IMR-90 (cell line): Measurements from ENCODE around the gene SCNN1B. TPM values are rescaled to one million over a fixed set of nuclear protein-coding genes. Genes with fewer than 3 reads are reported as not detected.

Source experiments
- ATAC-seq: fragments of 200-7000 bp; cut with Tn5 transposase; 2 replicates; pipeline ENCODE4 v1.9.1; 2020; ENCODE audit warnings: low read depth, mild to moderate bottlenecking, moderate library complexity
- BruUV-seq: library from RNA; stranded (reverse); fragments of 400-500 nt; replicated peaks from 2 replicates; lab custom pipeline; 2021; lab: Mats Ljungman, UMichigan
- CTCF ChIA-PET: fragments of 300-600 bp; formaldehyde crosslinking; extraction: SDS; loops from one replicate; lab custom pipeline; 2021; ENCODE audit warnings: antibody characterized with exemption; lab: Yijun Ruan, JAX
- POLR2A ChIA-PET: fragments of 300-600 bp; sonication (Branson Sonifier 250); formaldehyde crosslinking; loops from one replicate; lab custom pipeline; 2022; ENCODE audit warnings: antibody characterized with exemption; ENCODE audit not compliant: unreplicated experiment; lab: Charles Lee
- DNase-seq: peaks from one replicate; pipeline ENCODE4 v3.0.0; 2013
- H2AFZ ChIP-seq: replicated peaks from 2 replicates; pipeline ENCODE3; 2013; ENCODE audit warnings: low read length, mild to moderate bottlenecking; ENCODE audit not compliant: poor library complexity
- H2AK5ac ChIP-seq: 2 replicates; pipeline ENCODE4 v1.6.1; 2013; ENCODE audit warnings: low read depth, low read length, inconsistent platforms
- H2AK9ac ChIP-seq: replicated peaks from 2 replicates; pipeline ENCODE3; 2013; ENCODE audit warnings: mild to moderate bottlenecking, low read depth, low read length, moderate library complexity; ENCODE audit not compliant: poor library complexity
- H2BK120ac ChIP-seq: 2 replicates; pipeline ENCODE4 v1.6.1; 2013; ENCODE audit warnings: low read depth, low read length, inconsistent platforms
- H2BK15ac ChIP-seq: 3 replicates; pipeline ENCODE4 v1.6.1; 2013; ENCODE audit warnings: low read depth, low read length, inconsistent platforms
- H2BK20ac ChIP-seq: 2 replicates; pipeline ENCODE4 v1.6.1; 2013; ENCODE audit warnings: low read depth, mild to moderate bottlenecking, inconsistent platforms, low read length, moderate library complexity
- H2BK5ac ChIP-seq: 2 replicates; pipeline ENCODE4 v1.6.1; 2013; ENCODE audit warnings: mild to moderate bottlenecking, low read depth, low read length, inconsistent platforms; ENCODE audit not compliant: poor library complexity, severe bottlenecking
- H3K14ac ChIP-seq: replicated peaks from 2 replicates; pipeline ENCODE4 v1.6.1; 2013; ENCODE audit warnings: low read depth, low read length, inconsistent platforms
- H3K18ac ChIP-seq: 2 replicates; pipeline ENCODE4 v1.6.1; 2013; ENCODE audit warnings: low read depth, low read length, control low read depth
- H3K23ac ChIP-seq: 2 replicates; pipeline ENCODE4 v1.6.1; 2013; ENCODE audit warnings: low read depth, low read length, inconsistent platforms
- H3K27ac ChIP-seq: 2 replicates; pipeline ENCODE4 v1.5.1; 2013; ENCODE audit warnings: mild to moderate bottlenecking, control low read depth, low read length; ENCODE audit not compliant: insufficient read depth
- H3K27me3 ChIP-seq: 2 replicates; pipeline ENCODE4 v1.6.1; 2013; ENCODE audit warnings: low read length; ENCODE audit not compliant: control insufficient read depth, insufficient read depth
- H3K36me3 ChIP-seq: 2 replicates; pipeline ENCODE4 v1.6.1; 2013; ENCODE audit warnings: low read length, mixed read lengths; ENCODE audit not compliant: control insufficient read depth, insufficient read depth
- H3K4ac ChIP-seq: 2 replicates; pipeline ENCODE4 v1.6.1; 2013; ENCODE audit warnings: low read depth, low read length, inconsistent platforms
- H3K4me1 ChIP-seq: 2 replicates; pipeline ENCODE4 v1.6.1; 2013; ENCODE audit warnings: low read length, mixed read lengths; ENCODE audit not compliant: control insufficient read depth, insufficient read depth
- H3K4me2 ChIP-seq: 2 replicates; pipeline ENCODE4 v1.6.1; 2013; ENCODE audit warnings: low read depth, mild to moderate bottlenecking, control low read depth, low read length, moderate library complexity
- H3K4me3 ChIP-seq: 2 replicates; pipeline ENCODE4 v1.5.1; 2013; ENCODE audit warnings: low read depth, mild to moderate bottlenecking, control low read depth, low read length, moderate library complexity; ENCODE audit not compliant: insufficient read depth
- H3K56ac ChIP-seq: 2 replicates; pipeline ENCODE4 v1.6.1; 2013; ENCODE audit warnings: low read length, inconsistent platforms; ENCODE audit not compliant: insufficient read depth; ENCODE audit errors: extremely low read depth
- H3K79me1 ChIP-seq, 2 experiments: 2 replicates each; pipeline ENCODE4 v1.6.1; 2013; ENCODE audit warnings: low read length in 2 of 2, inconsistent platforms in 1 of 2, low read depth in 1 of 2
- H3K9ac ChIP-seq: 2 replicates; pipeline ENCODE4 v1.6.1; 2013; ENCODE audit warnings: low read depth, low read length, control low read depth
- H3K9me1 ChIP-seq: 2 replicates; pipeline ENCODE4 v1.6.1; 2013; ENCODE audit warnings: low read length, inconsistent platforms; ENCODE audit not compliant: insufficient read depth
- H3K9me3 ChIP-seq: 2 replicates; pipeline ENCODE4 v1.6.1; 2013; ENCODE audit warnings: low read length; ENCODE audit not compliant: control insufficient read depth, insufficient read depth
- H4K20me1 ChIP-seq: 2 replicates; pipeline ENCODE4 v1.6.1; 2013; ENCODE audit warnings: low read length, inconsistent platforms; ENCODE audit not compliant: insufficient read depth
- H4K5ac ChIP-seq: 2 replicates; pipeline ENCODE4 v1.6.1; 2013; ENCODE audit warnings: mild to moderate bottlenecking, low read depth, low read length, control low read depth
- H4K8ac ChIP-seq, 2 experiments: 2 replicates each; pipeline ENCODE4 v1.6.1; 2013; ENCODE audit warnings: low read depth in 2 of 2, low read length in 2 of 2, control low read depth in 1 of 2, inconsistent platforms in 1 of 2
- H4K91ac ChIP-seq: 2 replicates; pipeline ENCODE4 v1.6.1; 2013; ENCODE audit warnings: low read depth, low read length, inconsistent platforms; ENCODE audit not compliant: insufficient read depth
- BHLHE40 ChIP-seq: fragments of 150-350 bp; IDR thresholded peaks from 2 replicates; pipeline ENCODE4 v1.6.1; 2016; ENCODE audit warnings: mild to moderate bottlenecking, low read depth, low read length
- CEBPB ChIP-seq: IDR thresholded peaks from 2 replicates; pipeline ENCODE4 v1.6.1; 2012; ENCODE audit warnings: low read depth, low read length, improper control_type of control experiment
- CHD1 ChIP-seq: IDR thresholded peaks from 2 replicates; pipeline ENCODE4 v1.6.1; 2012; ENCODE audit warnings: low read depth, low read length, improper control_type of control experiment
- FOS ChIP-seq: fragments of 150-350 bp; IDR thresholded peaks from 2 replicates; pipeline ENCODE4 v1.6.1; 2016; ENCODE audit warnings: low read depth, low read length
- MAFK ChIP-seq: IDR thresholded peaks from 2 replicates; pipeline ENCODE4 v1.6.1; 2012; ENCODE audit warnings: low read depth, low read length, improper control_type of control experiment
- MAZ ChIP-seq: IDR thresholded peaks from 2 replicates; pipeline ENCODE4 v1.6.1; 2012; ENCODE audit warnings: low read depth, mild to moderate bottlenecking, low read length, improper control_type of control experiment, moderate library complexity, borderline replicate concordance
- MXI1 ChIP-seq: IDR thresholded peaks from 2 replicates; pipeline ENCODE4 v1.6.1; 2012; ENCODE audit warnings: low read depth, mild to moderate bottlenecking, low read length, moderate library complexity, borderline replicate concordance
- NFE2L2 ChIP-seq: fragments of 150-350 bp; IDR thresholded peaks from 2 replicates; pipeline ENCODE4 v1.6.1; 2016; ENCODE audit warnings: low read depth, mild to moderate bottlenecking, low read length
- POLR2A ChIP-seq: IDR thresholded peaks from 2 replicates; pipeline ENCODE4 v1.6.1; 2012; ENCODE audit warnings: mild to moderate bottlenecking, low read depth, low read length
- RAD21 ChIP-seq: IDR thresholded peaks from 2 replicates; pipeline ENCODE4 v1.6.1; 2012; ENCODE audit warnings: low read length, improper control_type of control experiment
- RCOR1 ChIP-seq: IDR thresholded peaks from 2 replicates; pipeline ENCODE4 v1.6.1; 2012; ENCODE audit warnings: mild to moderate bottlenecking, low read length, improper control_type of control experiment; ENCODE audit not compliant: insufficient replicate concordance
- RFX5 ChIP-seq: IDR thresholded peaks from 2 replicates; pipeline ENCODE4 v1.8.0; 2012; ENCODE audit warnings: low read depth, mild to moderate bottlenecking, low read length, moderate library complexity
- SMC3 ChIP-seq: fragments of 150-350 bp; IDR thresholded peaks from 2 replicates; pipeline ENCODE4 v1.6.1; 2016; ENCODE audit warnings: low read depth, mild to moderate bottlenecking, antibody characterized with exemption, low read length, moderate library complexity
- WGBS, 2 experiments: methylation state at CpG; one replicate each; pipeline versions ENCODE4 v1.1.5 to v1.1.7; 2013; ENCODE audit warnings: missing lambda C conversion rate in 2 of 2; ENCODE audit not compliant: insufficient read length in 1 of 2; ENCODE audit errors: extremely low coverage in 2 of 2; 5-methylcytosine and 5-hydroxymethylcytosine counted together
- dilution Hi-C: fragments of 300-500 bp; cut with HindIII; formaldehyde crosslinking; loops from one replicate; pipeline ENCODE4 v1.14.3; 2018; ENCODE audit warnings: low sequenced_read_pairs; ENCODE audit not compliant: unreplicated experiment
- in situ Hi-C: fragments of 300-500 bp; cut with MboI; formaldehyde crosslinking; loops from 3 replicates; pipeline ENCODE4 v1.14.3; 2019; ENCODE audit warnings: low sequenced_read_pairs, inconsistent platforms, mixed read lengths
- intact Hi-C: fragments of 100-400 bp; cut with micrococcal nuclease; formaldehyde crosslinking; loops from 2 replicates; pipeline ENCODE4 v1.10.0; 2022
- polyA plus RNA-seq, 3 experiments: library from polyadenylated mRNA; depleted of rRNA; stranded (reverse); fragments of >200 nt; gene quantifications; 2 replicates each; pipeline ENCODE4 v1.2.3, GENCODE V29; 2012; ENCODE audit warnings: low replicate concordance in 1 of 3
- total RNA-seq: library from RNA; depleted of rRNA; stranded (reverse); fragments of >200 nt; gene quantifications from 2 replicates; pipeline ENCODE4 v1.2.3, GENCODE V29; 2012
- TF ChIP-seq, protein P1 (sequence below): fragments of 150-350 bp; IDR thresholded peaks from 2 replicates; pipeline ENCODE4 v1.6.1; 2017; ENCODE audit warnings: mild to moderate bottlenecking, antibody characterized with exemption, low read length, low read depth
- TF ChIP-seq, protein P2 (sequence below): fragments of 150-350 bp; IDR thresholded peaks from 2 replicates; pipeline ENCODE4 v1.6.1; 2016; ENCODE audit warnings: low read depth, mild to moderate bottlenecking, low read length, moderate library complexity, borderline replicate concordance
- TF ChIP-seq, protein P3 (sequence below): conservative IDR thresholded peaks from 2 replicates; pipeline ENCODE4 v1.5.1; 2012; ENCODE audit warnings: mild to moderate bottlenecking, low read depth, low read length, improper control_type of control experiment

The SCNN1B gene
- total and polyA plus RNA-seq, 2 of the 4 experiments (the other 2 are of a cell fraction), result not detected

DNA sequence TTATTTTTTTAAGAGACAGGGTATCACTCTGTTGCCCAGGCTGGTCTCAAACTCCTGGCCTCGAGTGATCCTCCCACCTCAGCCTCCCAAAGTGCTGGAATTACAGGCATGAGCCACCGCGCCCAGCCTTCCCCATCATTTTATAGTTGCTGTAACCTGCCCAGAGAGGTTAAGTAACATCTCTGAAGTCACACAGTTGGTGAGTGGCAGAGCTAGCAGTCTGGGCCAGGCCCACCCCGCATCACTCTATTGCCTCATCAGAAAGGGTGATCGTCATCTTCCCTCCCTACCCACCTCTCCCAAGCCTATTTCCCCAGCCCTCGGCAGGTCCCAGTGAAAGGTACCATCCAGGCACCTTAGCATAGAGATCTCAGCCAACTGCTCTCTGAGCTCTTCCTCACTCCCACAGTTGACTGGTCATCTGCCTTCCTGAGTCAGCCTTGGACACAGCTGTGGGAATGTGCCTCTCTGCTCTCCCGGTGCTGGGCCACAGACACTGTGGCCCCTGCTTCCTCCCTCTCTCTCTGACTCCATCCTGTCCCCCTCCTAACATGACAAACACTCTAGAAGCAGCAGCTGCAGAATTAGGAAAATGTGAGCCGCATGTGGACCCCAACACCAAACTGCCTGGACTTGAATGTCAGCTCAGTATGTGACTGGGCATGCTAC is 57.1 kb downstream of the SCNN1B start:
- no peak overlapping the region for H3K56ac ChIP-seq
- H4K91ac ChIP-seq, result no peak overlapping the region
- no peak overlapping the region for H2BK20ac ChIP-seq
- H3K23ac ChIP-seq, result no peak overlapping the region
- H3K27me3 ChIP-seq, result no peaks in the 10 kb centered on the region; the same call in 1 of the 2 replicates
- DNase-seq (peak; percentile 5), ATAC-seq (no peak)
- no peak overlapping the region for H4K5ac ChIP-seq
- no peak overlapping the region for H2BK120ac ChIP-seq
- no peaks in the 10 kb centered on the region for H3K4me1 ChIP-seq
- H2BK15ac ChIP-seq, result no peak overlapping the region
- no TSS peak for BruUV-seq
- in situ Hi-C loops (no loop called here), dilution Hi-C loops (no loop called here), intact Hi-C loops (no loop called here)
- no peak overlapping the region for H3K4me2 ChIP-seq
- no peak overlapping the region for H2BK5ac ChIP-seq
- WGBS, 2 experiments, result 40% methylated on average over 2 of the region's 8 CpGs; no CpG with 5 or more reads in 1 of the 2 experiments
- no peak overlapping the region for H3K18ac ChIP-seq
- no peak for TF ChIP-seq MAFK
- no peak for TF ChIP-seq NFE2L2
- TF ChIP-seq BHLHE40, result no peak
- TF ChIP-seq, protein P1, sequence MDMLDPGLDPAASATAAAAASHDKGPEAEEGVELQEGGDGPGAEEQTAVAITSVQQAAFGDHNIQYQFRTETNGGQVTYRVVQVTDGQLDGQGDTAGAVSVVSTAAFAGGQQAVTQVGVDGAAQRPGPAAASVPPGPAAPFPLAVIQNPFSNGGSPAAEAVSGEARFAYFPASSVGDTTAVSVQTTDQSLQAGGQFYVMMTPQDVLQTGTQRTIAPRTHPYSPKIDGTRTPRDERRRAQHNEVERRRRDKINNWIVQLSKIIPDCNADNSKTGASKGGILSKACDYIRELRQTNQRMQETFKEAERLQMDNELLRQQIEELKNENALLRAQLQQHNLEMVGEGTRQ, result no peak
- no peak for TF ChIP-seq CHD1
- TF ChIP-seq, protein P2, sequence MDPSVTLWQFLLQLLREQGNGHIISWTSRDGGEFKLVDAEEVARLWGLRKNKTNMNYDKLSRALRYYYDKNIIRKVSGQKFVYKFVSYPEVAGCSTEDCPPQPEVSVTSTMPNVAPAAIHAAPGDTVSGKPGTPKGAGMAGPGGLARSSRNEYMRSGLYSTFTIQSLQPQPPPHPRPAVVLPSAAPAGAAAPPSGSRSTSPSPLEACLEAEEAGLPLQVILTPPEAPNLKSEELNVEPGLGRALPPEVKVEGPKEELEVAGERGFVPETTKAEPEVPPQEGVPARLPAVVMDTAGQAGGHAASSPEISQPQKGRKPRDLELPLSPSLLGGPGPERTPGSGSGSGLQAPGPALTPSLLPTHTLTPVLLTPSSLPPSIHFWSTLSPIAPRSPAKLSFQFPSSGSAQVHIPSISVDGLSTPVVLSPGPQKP, result no peak
- no peak for TF ChIP-seq SMC3
- TF ChIP-seq RCOR1, result no peak
- TF ChIP-seq RFX5, result no peak
- no peak for TF ChIP-seq CEBPB
- TF ChIP-seq, protein P3, sequence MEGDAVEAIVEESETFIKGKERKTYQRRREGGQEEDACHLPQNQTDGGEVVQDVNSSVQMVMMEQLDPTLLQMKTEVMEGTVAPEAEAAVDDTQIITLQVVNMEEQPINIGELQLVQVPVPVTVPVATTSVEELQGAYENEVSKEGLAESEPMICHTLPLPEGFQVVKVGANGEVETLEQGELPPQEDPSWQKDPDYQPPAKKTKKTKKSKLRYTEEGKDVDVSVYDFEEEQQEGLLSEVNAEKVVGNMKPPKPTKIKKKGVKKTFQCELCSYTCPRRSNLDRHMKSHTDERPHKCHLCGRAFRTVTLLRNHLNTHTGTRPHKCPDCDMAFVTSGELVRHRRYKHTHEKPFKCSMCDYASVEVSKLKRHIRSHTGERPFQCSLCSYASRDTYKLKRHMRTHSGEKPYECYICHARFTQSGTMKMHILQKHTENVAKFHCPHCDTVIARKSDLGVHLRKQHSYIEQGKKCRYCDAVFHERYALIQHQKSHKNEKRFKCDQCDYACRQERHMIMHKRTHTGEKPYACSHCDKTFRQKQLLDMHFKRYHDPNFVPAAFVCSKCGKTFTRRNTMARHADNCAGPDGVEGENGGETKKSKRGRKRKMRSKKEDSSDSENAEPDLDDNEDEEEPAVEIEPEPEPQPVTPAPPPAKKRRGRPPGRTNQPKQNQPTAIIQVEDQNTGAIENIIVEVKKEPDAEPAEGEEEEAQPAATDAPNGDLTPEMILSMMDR, result no peak
- no peak for TF ChIP-seq RAD21
- TF ChIP-seq MXI1, result no peak
- no peak for TF ChIP-seq FOS
- TF ChIP-seq POLR2A, result no peak
- no peak for TF ChIP-seq MAZ
- POLR2A ChIA-PET, result no interaction called here
- no peak overlapping the region for H2AK9ac ChIP-seq
- CTCF ChIA-PET, result no interaction called here
- no peak overlapping the region for H2AFZ ChIP-seq
- no peak overlapping the region for H2AK5ac ChIP-seq
- H3K36me3 ChIP-seq, result no peaks in the 10 kb centered on the region
- no peak overlapping the region for H3K4ac ChIP-seq
- no peaks in the 10 kb centered on the region; the same call in 1 of the 2 replicates for H3K9me1 ChIP-seq
- H4K20me1 ChIP-seq, result no peaks in the 10 kb centered on the region
- H4K8ac ChIP-seq, result no peak overlapping the region
- no peak overlapping the region for H3K14ac ChIP-seq
- H3K9ac ChIP-seq, result no peak overlapping the region
- no peak overlapping the region for H3K4me3 ChIP-seq
- H3K9me3 ChIP-seq, result no peaks in the 10 kb centered on the region
- no peaks in the 10 kb centered on the region for H3K79me1 ChIP-seq
- H3K27ac ChIP-seq, result no peak overlapping the region
